Activated T-cell treated with anti-CD3 and anti-CD28 coated beads, Interleukin-2, amount 50 U/mL, for 48 hours (primary cell): ENCODE measurements around the gene LRRC42.

Experiments used
- DNase-seq, 2 experiments: peaks; one replicate each; pipeline ENCODE4 v3.0.0-alpha.2; 2020

The LRRC42 gene

GRCh38 chr1:54007613-54008012, 61.5 kb downstream of the LRRC42 start:
- no peak for DNase-seq

- DNase-seq, result no peak
These were observed 62.7 kb downstream of the LRRC42 start for GRCh38 chr1:54008876-54009275.

- DNase-seq, result no peak
These were observed 63.3 kb downstream of the LRRC42 start for GRCh38 chr1:54009406-54009805.

- DNase-seq, result no peak
These were observed 64.4 kb downstream of the LRRC42 start for GRCh38 chr1:54010415-54011117.

- no peak for DNase-seq
These were observed 65.3 kb downstream of the LRRC42 start for GRCh38 chr1:54011316-54012007.

DNA sequence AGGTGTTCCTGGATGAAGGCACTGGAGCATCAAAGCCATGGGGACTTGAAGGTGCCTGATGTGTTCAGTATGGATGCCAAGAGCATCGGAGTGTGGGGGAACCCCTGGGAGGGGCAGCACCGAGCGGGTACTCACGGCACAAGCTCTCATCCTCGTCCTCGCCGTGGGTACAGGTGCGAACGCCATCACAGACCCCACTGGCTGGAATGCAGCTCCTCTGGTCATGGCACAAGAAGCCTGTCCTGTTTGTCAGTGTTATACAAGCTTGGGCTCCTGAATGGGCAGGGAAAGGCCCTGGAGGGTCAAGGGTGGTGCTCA, 65.8 kb downstream of the LRRC42 start:
- DNase-seq, result no peak

GRCh38 chr1:54012863-54013262, 66.7 kb downstream of the LRRC42 start:
- no peak for DNase-seq

DNA sequence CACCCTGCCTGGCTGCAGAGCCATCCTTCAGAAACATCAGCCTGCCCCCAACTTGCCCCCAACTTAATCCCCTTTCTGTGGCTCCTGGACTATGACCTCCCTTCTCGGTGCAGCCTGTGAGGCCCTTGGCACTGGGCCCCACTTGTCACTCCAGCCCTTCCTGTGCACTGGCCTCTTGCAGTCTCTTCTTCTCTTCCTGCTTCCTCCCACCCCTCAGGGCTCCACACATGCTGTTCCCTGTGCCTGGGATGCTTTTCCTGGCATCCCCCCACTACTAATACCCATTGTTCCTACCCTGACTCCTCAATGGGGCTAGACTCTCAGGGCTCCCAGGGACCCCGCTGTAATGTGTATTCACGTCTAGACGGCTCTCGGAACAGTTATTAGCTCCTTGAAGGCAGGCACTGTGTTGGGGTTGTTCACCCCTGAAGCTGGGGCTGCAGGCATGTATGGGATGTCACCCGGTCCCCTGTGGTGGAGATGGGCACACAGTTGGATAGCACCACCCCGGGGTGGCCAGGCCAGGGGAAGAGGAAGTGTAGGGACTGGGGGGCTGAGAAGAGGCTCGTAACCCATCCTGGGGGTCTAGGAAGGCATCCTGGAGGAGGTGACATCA, 67.4 kb downstream of the LRRC42 start:
- no peak for DNase-seq

GRCh38 chr1:54014009-54014629, 68.0 kb downstream of the LRRC42 start:
- peak in 1 of 2 experiments; percentile 1 for DNase-seq

- DNase-seq, result peak in 1 of 2 experiments; percentile 13
These were observed 70.5 kb downstream of the LRRC42 start for GRCh38 chr1:54016343-54017282.
